ENCODE data around the gene SMAD1.

SMAD1 gene

GRCh38 chr4:145482209-145483037 is 770 bp downstream of the SMAD1 start:
- TF ChIP-seq GATA2 (IDR thresholded peaks at IDR 0.05; ENCODE audit: low read depth, low read length) (no peak), GATA3 (IDR thresholded peaks at IDR 0.05; ENCODE audit: low read depth, low read length) (no peak)

GRCh38 chr4:145483514-145483913 is 1.9 kb downstream of the SMAD1 start:
- no peak for TF ChIP-seq GATA2 (IDR thresholded peaks at IDR 0.05; ENCODE audit: low read depth, low read length)
- no peak for TF ChIP-seq GATA3 (IDR thresholded peaks at IDR 0.05; ENCODE audit: low read depth, low read length)

- TF ChIP-seq GATA3 (IDR thresholded peaks at IDR 0.05; ENCODE audit: low read depth, low read length) (peak; percentile 76), GATA2 (IDR thresholded peaks at IDR 0.05; ENCODE audit: low read depth, low read length) (peak; percentile 58; the same call in 1 of the 2 replicates)
Measured at GRCh38 chr4:145484225-145484846, 2.7 kb downstream of the SMAD1 start.

- TF ChIP-seq GATA3 (IDR thresholded peaks at IDR 0.05; ENCODE audit: low read depth, low read length) (no peak), GATA2 (IDR thresholded peaks at IDR 0.05; ENCODE audit: low read depth, low read length) (no peak)
Measured at GRCh38 chr4:145485120-145485519, 3.5 kb downstream of the SMAD1 start.

GRCh38 chr4:145486603-145487002 is 5.0 kb downstream of the SMAD1 start:
- TF ChIP-seq GATA3 (IDR thresholded peaks at IDR 0.05; ENCODE audit: low read depth, low read length), result no peak
- TF ChIP-seq GATA2 (IDR thresholded peaks at IDR 0.05; ENCODE audit: low read depth, low read length), result no peak

DNA sequence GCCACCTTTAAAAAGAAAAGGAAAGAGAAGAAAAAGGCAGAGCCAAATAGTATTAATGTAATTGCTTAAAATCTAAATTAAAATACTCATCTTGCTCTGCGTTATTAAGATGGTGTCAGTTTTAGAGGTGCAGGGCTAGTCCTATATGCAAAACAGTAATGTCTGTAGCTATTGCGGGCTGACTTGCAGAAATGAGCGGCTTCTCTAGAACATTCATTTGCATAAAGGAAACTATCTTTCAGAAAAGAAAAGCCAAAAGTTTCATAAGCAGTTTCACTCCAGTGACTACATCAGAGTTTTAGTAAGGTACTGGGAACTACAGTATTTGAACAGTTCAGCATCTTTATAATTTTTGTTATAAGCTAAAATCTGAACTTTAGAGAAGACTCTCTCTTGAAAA is 6.0 kb downstream of the SMAD1 start:
- TF ChIP-seq GATA3 (IDR thresholded peaks at IDR 0.05; ENCODE audit: low read depth, low read length) (no peak), GATA2 (IDR thresholded peaks at IDR 0.05; ENCODE audit: low read depth, low read length) (no peak)

- TF ChIP-seq GATA3 (IDR thresholded peaks at IDR 0.05; ENCODE audit: low read depth, low read length) (no peak), GATA2 (IDR thresholded peaks at IDR 0.05; ENCODE audit: low read depth, low read length) (no peak)
Measured at GRCh38 chr4:145488310-145488709, 6.7 kb downstream of the SMAD1 start.

GRCh38 chr4:145489556-145489955 is 7.9 kb downstream of the SMAD1 start:
- TF ChIP-seq GATA3 (IDR thresholded peaks at IDR 0.05; ENCODE audit: low read depth, low read length) (no peak), GATA2 (IDR thresholded peaks at IDR 0.05; ENCODE audit: low read depth, low read length) (no peak)

DNA sequence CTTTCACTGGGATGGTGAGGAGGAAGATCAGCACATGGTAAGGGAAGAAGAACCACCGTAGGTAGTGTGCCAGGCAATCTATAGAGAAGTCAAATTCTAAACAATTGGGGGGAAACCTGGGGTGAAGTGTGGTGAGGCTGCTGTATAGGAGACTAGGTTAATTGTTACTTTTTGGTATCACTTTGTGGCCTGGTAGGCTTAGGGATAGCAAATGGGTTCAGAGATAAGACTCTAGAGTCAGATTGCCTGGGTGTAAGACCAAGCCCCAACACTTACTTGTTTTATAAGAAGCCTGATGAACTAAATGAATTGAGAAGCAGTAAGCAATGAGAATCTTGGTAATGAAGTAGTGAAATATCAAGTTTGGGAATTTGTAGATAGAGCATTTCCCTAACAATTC is 8.7 kb downstream of the SMAD1 start:
- TF ChIP-seq GATA3 (IDR thresholded peaks at IDR 0.05; ENCODE audit: low read depth, low read length) (no peak), GATA2 (IDR thresholded peaks at IDR 0.05; ENCODE audit: low read depth, low read length) (no peak)

GRCh38 chr4:145490796-145491195 is 9.1 kb downstream of the SMAD1 start:
- TF ChIP-seq GATA3 (IDR thresholded peaks at IDR 0.05; ENCODE audit: low read depth, low read length) (no peak), GATA2 (IDR thresholded peaks at IDR 0.05; ENCODE audit: low read depth, low read length) (no peak)

- TF ChIP-seq GATA3 (IDR thresholded peaks at IDR 0.05; ENCODE audit: low read depth, low read length), result no peak
- TF ChIP-seq GATA2 (IDR thresholded peaks at IDR 0.05; ENCODE audit: low read depth, low read length), result no peak
Measured at GRCh38 chr4:145492376-145492775, 10.7 kb downstream of the SMAD1 start.

DNA sequence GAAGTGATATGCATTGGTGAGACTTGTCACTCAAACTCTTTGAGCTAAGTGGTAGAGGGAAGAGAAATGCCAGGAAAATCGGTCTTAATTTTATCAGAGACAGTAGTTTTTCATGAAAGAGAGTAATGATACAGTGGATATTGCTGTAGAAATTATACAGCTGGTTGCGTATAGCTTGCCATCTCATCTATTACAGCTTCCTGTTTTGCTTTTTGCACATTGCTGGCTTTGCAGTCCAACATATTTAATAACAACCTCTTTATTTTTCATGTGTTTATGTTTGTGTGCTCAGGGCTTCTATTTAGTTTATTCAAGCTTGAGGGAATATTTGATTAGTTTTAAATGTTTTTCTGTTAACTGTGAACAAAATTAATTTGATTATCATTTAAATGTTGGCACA is 11.5 kb downstream of the SMAD1 start:
- TF ChIP-seq GATA3 (IDR thresholded peaks at IDR 0.05; ENCODE audit: low read depth, low read length) (no peak), GATA2 (IDR thresholded peaks at IDR 0.05; ENCODE audit: low read depth, low read length) (no peak)

- TF ChIP-seq GATA3 (IDR thresholded peaks at IDR 0.05; ENCODE audit: low read depth, low read length), result no peak
- no peak for TF ChIP-seq GATA2 (IDR thresholded peaks at IDR 0.05; ENCODE audit: low read depth, low read length)
Measured at GRCh38 chr4:145494666-145495270, 13.1 kb downstream of the SMAD1 start.

DNA sequence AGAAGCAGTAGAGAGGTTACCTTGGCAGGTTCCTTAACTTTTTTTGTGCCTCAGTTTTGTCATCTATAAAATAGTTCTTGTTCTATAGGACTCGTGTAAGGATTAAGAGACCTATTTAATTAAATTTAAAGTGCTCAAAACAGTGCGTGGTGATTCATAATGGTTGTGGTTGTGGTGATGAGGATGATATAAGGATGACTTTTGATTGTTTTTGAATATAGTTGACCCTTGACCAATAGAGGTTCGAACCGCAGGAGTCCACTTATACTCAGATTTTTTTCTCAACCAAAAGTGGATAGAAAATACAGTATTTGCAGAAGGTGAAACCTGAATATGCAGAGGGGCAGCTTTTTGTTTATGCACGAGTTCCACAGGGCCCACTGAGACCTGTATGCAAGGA is 14.6 kb downstream of the SMAD1 start:
- TF ChIP-seq GATA3 (IDR thresholded peaks at IDR 0.05; ENCODE audit: low read depth, low read length), result no peak
- no peak for TF ChIP-seq GATA2 (IDR thresholded peaks at IDR 0.05; ENCODE audit: low read depth, low read length)

All from SH-SY5Y (cell line).